HG02970 (cell line): ENCODE data around the gene BROX.
A peak's percentile ranks its signal among the peaks of the same experiment; 100 is the strongest.
"Not testable (repeated sequence)": the region's sequence is repeated elsewhere in the genome, so short reads cannot be mapped to it uniquely, and the experiment has no call there.

Experiments
- ATAC-seq: cut with Tn5 transposase; IDR thresholded peaks from one replicate; pipeline ENCODE4 v1.9.1; 2021; ENCODE audit warnings: mild to moderate bottlenecking, moderate library complexity, moderate number of reproducible peaks; ENCODE audit not compliant: unreplicated experiment, low FRiP score

The BROX gene, protein sequence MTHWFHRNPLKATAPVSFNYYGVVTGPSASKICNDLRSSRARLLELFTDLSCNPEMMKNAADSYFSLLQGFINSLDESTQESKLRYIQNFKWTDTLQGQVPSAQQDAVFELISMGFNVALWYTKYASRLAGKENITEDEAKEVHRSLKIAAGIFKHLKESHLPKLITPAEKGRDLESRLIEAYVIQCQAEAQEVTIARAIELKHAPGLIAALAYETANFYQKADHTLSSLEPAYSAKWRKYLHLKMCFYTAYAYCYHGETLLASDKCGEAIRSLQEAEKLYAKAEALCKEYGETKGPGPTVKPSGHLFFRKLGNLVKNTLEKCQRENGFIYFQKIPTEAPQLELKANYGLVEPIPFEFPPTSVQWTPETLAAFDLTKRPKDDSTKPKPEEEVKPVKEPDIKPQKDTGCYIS

DNA sequence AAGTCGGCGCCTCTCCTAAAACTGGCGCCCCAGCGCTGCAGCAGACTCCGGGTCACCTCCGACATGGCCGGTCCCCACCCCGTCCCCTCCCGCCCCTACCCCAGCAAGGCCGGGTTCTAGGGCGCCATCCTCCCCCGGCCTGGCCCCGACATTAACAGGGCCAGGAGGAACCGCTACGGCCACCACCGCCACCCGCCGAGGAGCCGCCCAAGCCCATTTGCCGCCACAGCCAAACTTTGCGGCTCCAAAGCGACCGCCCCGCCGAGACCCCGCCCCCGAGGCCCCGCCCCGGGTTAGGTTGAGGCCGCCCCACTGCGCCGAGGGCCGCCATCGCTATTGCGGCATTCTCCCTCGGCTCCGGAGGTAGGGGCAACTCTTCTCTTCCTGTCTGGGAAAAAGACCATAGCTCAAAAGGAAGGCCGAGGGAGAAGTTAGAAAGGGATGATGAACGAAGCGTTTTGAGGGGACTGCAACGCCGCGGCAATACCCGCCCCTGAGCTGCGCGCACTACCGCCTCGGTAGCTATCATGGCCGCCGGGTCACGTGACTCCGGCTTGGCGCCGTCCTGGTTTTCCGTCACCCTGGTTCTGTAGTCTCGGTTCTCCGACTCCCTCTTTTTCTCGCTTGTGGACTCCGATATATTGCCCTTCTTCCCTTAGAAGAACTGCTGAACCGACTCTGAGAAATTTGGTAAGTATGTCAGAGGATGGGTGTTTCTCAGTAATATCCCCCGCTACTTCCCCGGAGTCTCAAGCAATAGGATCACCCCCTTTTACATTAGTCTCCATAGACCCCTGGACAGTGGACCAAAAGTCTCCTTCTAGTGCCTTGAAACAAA lies at the start of gene BROX, which contains the start of gene AIDA:
Gene BROX, plus strand, starts transcription at position 312 of the 838 bp plus-strand sequence. CDS start 3,136 bp downstream, outside the sequence.
Gene AIDA, minus strand, starts transcription at position 239 of the 838 bp plus-strand sequence. Its CDS starts 174 bp downstream, at position 65.
- peak; percentile 79 for ATAC-seq

DNA sequence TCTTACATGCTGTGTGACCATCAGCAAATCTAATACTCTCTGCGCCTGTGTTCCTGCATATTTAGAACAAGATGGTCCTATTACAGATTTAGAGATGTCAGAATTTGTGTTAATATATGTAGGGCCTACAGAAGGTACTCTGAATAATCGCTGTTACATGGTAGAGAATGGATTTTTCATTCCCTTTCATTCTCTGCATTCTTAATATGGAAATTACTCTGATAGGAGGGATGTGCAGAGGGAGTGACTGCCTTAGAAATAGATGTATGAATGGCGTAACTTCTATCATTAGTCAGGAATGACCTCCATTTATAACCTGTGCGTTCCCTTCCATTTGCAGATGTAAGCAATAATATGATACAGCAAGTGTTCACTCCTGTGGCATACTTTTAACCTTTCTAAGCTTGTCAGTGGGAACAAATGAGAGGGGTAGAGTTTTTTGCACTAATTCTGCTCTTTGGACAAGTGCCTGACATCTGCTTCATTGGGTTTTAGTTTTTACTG lies 48.9 kb upstream of the BROX start:
- ATAC-seq: no peak

DNA sequence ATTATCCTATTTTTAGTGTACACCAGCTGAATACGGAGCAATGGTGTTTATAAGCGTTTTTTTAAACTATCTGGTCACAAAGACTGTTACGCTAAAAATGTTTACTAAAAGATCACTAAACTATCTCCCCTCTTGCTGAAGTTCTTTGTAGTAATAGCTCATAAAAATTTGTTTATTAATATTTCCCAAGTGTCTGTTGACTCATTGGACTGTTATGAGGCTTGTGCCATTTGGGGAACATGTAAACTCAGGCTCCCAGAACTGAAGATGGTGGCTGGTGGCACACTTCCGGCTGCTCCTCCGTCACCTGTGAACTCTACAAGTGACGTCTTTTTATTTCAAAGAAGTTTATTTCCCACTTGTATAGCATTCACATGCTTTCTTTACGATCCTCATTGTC lies 46.4 kb upstream of the BROX start:
- ATAC-seq: no peak

DNA sequence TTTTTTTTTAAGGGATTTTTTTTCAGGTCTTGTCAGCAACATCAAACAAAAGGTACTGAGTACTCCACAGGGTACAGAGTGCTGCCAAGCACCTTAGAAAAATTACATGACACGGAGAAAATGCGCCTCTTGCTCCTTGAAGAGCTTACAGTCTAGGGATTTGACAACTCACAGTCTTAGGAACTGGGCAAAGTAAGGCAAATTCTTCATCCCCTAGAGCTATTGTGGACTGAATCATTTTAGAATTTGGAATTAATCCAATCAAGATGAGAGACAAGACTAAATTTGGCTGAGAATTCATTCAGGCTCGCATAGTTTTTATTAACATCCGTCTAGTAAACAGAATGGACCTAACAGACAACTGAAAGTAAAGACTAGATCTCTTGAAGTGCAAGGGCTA lies 44.2 kb upstream of the BROX start:
- ATAC-seq: not testable (repeated sequence)

DNA sequence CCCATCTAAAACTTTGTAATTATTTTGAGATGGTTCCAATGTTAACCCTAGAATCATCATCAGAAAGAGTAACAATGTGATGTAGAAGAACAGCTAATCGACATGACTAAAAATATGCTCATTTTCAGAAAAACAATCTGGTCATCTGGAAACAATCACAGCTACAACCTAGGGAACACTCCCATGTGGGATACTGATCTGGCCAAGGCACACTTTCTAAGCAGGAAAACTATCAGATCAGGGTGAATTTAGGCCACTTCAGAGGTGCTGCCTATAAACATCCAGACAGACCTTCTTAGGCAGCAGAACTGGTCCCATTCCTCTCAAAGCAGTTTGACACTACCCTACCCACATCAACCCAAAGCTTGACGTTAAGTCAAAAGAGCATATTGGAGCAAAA lies 43.3 kb upstream of the BROX start:
- not testable (repeated sequence) for ATAC-seq

DNA sequence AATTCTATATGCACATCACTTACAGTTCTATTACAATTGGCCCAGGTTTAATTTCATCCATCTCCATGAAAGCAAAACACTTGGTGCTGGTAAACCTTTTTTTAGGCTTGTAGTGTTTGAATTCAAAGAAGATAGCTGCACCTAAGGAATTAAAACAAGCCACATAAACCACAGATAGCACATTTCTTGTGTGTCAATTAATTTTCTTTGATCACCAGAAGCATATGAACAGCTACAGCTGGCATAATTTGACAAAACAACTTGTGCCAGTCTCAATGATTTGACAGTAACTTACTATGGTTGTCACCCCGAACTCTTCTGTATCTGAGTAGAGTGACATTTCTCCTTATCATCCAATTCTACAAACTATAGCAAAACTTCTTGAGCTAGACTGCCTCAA lies 42.3 kb upstream of the BROX start:
- no peak for ATAC-seq

DNA sequence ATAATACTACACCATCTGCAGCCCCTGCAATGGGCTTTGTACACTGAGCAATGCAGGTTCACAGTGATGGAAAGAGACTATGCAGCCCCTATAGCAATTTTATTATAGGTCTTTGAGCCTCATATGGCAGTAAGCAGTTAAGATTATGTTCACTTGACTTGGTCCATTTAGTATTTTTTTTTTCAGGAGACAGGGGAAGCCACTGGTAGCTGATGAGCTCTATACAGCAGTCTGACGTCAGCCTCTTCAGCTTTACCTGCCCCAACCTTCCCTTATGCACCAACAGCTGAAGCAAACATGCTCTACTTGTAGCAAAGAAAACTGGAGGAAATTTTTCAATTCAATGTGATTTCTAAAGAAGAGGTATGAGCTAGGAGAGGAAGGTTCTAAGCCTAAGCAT lies 32.3 kb upstream of the BROX start:
- no peak for ATAC-seq

DNA sequence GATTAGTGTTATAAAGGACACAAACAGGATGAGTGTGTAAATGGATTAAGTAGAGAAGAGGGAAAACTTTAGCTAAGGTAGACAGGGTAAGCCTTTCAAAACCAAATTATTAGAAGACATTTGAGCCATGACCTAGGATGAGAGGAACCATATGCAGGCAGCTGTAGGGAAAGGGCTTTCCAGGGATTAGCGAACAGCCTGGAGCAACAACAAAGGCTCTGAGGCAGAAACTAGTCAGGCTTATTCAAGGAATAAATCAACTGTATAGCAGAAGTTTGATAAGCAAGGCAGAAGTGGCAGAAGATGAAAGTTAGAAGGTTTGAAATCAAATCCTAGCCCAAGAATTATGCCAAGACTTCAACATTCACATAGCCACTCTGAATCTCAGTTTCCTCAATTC lies 21.3 kb upstream of the BROX start:
- ATAC-seq: no peak

DNA sequence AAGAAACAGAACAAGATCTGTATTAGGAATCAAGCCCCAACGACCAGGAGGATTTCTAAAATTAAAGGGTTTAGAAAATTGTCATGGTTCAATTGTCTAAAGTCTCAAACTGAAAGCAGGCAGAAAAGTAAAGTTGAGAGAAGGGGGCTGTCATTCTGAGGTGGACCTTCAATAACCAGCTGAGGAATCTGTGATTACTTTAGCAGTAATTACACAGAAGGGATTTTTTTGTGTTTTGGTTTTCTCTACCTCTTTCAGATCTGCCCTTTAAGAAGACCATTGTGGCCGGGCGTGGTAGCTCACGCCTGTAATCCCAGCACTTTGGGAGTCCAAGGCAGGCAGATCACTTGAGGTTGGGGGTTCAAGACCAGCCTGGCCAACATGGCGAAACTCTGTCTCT lies 17.4 kb upstream of the BROX start:
- no peak for ATAC-seq

DNA sequence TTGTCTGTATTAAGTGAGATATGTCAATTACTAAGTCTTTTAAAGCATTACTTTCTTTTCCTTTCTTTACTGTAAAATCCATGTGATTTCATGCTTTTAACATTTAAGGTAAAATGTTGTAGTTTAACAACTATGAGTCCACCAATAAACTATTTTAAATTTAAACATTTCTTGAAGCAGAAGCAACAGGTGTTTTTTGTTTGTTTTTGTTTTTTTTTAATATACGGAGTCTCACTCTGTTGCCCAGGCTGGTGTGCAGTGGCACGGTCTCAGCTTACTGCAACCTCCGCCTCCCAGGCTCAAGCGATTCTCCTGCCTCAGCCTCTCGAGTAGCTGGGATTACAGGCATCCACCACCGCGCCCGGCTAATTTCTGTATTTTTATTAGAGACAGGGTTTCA lies 15.6 kb upstream of the BROX start:
- ATAC-seq: no peak

DNA sequence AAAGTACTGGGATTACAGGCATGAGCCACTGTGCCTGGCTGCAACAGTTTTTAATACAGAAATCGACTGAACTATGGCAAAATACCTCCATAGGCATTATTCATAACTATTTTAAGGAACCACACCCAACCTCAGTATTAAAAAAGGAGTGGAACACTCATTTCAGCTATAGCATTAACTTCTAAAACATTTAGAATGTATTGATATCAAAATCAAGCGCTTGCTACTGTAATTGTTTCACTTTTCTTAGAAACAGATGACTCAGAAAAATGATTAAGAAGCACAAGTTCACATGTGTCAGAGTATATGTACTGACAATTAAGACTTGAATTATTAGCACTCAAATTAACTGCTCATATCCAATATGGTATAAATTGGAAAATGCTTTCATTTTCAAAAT lies 15.2 kb upstream of the BROX start:
- ATAC-seq: no peak

DNA sequence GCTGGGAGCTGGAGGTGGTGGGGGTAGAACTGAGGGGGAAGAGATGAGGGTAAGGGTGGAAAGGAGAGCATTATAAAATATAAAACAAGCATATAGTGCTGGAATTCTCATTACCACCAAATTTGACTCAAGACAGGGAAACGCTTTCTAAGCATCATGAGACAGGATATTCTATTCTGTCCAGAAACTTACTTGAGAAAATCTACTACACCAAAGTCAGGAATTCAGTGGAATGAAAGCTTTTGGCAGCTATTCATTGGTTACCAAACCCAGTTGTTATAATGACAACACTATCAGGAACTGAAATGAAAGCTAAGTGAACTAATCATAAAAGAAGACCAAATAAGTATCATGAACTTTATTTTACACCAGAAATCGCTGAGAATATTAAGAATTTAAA lies 14.5 kb upstream of the BROX start:
- no peak for ATAC-seq

DNA sequence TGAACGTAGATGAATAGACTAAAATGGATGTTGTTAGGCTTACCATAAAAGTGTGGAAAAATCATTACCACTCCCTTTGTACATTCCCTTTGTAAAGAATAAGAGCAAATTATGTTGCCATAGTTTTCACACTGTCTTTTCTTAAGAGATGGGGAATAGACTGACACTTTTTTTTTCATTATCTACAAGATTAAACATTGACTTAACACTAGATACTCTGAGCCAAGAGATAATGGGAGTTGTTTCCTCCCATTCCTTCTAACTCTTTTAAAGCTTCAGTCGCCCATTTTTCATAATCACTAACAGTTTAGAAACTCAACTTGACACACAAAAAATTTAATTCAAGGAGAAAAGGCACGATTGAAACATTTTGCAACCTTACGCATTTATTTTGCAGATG lies 10.2 kb upstream of the BROX start:
- no peak for ATAC-seq

DNA sequence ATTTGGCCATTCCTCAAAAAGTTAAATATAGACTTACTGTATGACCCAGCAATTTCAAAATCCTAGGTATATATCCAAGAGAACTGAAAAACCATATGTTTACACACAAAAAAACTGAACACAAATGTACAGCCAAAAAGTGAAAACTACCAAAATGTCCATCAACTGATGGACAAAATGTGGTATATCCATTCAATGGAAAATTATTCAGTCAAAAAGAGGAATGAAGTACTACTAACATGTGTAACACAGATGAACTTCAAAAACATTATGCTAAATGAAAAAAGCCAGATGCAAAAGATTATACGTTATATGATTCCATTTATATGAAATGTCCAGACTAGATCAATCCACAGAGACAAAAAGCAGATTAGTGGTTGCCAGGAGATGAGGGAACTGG lies 8.1 kb upstream of the BROX start:
- ATAC-seq: no peak

DNA sequence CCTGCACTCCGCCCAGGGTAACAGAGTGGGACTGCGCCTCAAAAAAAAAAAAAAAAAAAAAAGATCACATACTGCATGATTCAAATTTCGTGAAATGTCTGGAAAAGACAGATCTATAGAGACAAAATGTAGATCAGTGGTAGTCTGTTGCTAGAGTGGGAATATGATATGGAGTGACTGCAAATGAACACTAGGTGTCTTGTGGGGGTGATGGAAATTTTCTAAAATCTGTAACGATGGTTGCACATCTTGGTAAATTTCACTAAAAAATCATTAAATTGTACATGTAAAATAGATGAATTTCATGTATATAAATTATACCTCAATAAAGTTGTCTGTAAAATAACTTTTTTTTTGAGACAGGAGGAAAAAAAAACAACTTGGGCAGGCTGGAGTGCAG lies 5.5 kb upstream of the BROX start:
- ATAC-seq: no peak

DNA sequence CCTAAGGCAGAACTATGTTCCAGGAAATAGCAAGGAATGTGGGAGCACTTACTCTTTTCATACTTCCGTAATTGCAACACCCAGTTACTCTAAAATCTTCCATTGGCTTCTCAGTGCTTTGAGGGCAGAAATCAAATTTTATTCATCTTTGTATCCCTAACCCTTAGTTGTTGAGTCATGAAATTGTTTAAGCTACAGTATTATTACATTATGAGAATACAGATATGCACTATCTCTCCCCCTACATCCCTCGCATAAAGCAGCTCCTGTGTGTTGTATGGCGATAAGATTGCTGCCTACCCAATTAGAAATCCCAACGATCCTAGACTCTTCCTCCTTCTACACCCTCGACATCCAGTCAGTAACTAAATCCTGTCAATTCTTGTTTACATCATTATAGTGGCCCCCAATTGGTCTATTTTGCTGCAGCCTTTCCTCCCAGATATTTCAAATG lies 2.6 kb upstream of the BROX start:
- ATAC-seq: no peak

DNA sequence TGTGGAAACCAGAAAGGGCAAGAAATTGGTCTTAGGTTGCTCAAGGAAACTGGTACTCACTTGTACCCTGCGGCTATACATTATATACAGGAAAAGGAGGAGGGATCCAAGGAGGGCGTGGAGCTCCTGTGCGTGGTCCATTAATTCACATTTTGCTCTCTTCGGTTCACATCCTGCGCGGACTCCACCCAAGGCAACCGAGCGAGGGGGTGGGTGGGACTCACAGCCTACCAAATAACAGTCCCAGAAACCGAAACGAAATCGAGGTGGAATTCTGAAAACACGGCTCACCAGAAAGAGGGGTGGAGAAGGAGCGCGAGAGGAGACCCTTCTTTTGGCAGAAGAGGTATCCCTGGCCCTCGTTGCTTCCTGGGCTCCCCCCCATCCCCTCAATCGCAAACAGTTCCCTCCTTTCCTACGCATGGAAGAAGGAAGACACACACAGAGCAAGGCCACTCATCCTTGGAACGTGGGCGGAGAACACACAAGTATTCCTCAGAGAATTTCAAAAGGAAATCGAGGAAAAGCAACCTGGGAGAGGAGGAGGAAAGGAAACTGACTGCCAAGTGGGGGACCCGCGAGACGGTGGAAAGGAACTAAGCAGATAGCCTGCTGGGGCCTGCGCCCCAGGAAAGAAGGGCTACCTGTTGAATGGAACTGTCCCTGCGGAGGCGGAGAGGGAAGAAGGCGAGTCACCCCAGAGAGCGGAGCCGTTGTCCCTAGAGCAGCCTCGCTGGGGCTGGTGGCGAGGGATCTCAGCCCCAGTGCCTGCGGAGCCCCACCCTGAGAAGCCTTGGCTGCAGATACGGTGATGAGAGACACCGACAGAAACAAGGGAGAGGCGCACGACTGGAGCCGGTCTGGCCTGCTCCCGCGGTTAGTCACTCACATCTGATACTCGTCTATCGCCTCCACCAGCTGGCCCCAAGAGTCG lies 778 bp upstream of the BROX start:
- ATAC-seq: peak; percentile 30

DNA sequence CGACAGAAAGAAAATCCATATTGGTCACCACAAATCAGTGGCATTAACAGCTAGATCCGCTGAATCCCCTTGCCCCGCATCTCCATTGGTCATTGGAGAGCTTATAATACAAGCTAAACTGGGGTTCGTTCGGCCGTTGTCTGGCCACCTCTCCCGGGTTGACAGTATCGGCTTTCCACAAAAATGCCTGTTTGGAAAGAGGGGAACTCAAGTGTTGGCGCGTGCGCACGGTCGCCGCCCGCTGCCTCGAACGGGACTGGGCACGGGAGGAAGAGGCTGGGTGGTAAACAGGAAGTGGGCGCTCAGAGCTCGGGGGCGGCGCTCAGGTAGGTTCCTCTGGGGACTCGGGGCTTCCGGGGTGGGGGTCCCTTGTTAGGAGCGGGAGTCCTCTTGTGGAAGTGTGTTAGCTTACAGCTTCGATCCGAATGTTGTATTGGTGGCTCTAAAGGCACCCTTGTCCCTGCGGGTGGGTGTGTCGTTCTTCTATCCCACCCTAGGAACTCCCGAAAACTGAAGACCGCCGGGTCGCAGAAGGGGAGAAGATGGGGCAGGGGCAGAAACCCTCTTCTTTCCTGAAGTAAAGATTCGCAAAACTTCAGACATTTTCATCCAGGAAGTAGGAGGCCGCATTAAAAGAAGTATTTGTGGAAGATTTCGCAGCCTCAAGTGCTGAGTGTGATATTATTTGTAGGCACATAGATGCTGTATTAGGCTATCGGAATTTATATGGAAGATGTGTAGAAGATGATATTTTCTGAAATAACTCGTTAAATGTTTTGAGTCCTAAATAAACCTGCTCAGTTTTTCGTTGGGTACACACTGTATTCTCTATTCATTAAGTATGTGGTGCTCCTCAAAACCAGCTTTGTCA lies 962 bp downstream of the BROX start:
- peak; percentile 67 for ATAC-seq

DNA sequence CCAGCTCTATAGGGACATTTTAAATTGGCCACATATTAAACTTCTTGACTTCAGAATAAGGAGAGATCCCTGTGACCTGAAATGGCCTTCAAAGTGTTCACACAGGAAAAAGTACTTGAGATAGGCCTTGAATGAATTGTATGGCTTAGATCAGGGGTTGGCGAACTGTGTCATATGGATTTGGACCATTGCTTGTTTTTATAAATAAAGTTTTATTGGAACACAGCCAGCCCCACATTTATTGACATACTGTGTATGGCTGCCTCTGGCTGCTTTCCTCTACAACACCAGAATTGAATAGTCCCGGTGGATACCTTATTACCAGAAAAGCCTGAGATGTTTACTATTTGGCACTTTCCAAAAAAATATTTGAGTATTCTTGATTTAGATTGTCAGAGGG lies 4.0 kb downstream of the BROX start:
- ATAC-seq: no peak
